ENCODE results near the gene RABEP2.
"Not testable (repeated sequence)": the region's sequence is repeated elsewhere in the genome, so short reads cannot be mapped to it uniquely, and the experiment has no call there.

RABEP2 gene

GRCh38 chr16:28878083-28878926, 46.7 kb downstream of the RABEP2 start, which contains the start of gene ATP2A1:
Gene ATP2A1, plus strand, starts transcription at chr16:28878488. Its CDS starts 184 bp downstream, at chr16:28878672.
- no peak for DNase-seq

- no peak for DNase-seq
These were observed 47.4 kb downstream of the RABEP2 start for GRCh38 chr16:28877655-28878000.

GRCh38 chr16:28876973-28877654, 47.9 kb downstream of the RABEP2 start:
- no peak for DNase-seq

- DNase-seq: no peak
These were observed 48.9 kb downstream of the RABEP2 start for GRCh38 chr16:28876019-28876659.

GRCh38 chr16:28875134-28876018, 49.7 kb downstream of the RABEP2 start:
- no peak for DNase-seq

- no peak for DNase-seq
These were observed 50.6 kb downstream of the RABEP2 start for GRCh38 chr16:28874406-28874805.

GRCh38 chr16:28873543-28874201, 51.4 kb downstream of the RABEP2 start:
- no peak for DNase-seq

- no peak for DNase-seq
These were observed 52.1 kb downstream of the RABEP2 start for GRCh38 chr16:28872952-28873351.

- no peak for DNase-seq
These were observed 55.8 kb downstream of the RABEP2 start for GRCh38 chr16:28869201-28869600.

- not testable (repeated sequence) for DNase-seq
These were observed 57.4 kb downstream of the RABEP2 start for GRCh38 chr16:28867646-28868045.

- DNase-seq: no peak
These were observed 57.8 kb downstream of the RABEP2 start for GRCh38 chr16:28867241-28867640.

- no peak for DNase-seq
These were observed 58.6 kb downstream of the RABEP2 start for GRCh38 chr16:28866454-28866804.

GRCh38 chr16:28865722-28866453, 59.1 kb downstream of the RABEP2 start:
- no peak for DNase-seq

GRCh38 chr16:28865001-28865688, 59.9 kb downstream of the RABEP2 start:
- no peak for DNase-seq

GRCh38 chr16:28863929-28864793, 60.9 kb downstream of the RABEP2 start:
- no peak for DNase-seq

- DNase-seq: no peak
These were observed 65.7 kb downstream of the RABEP2 start for GRCh38 chr16:28859326-28859725.

- DNase-seq: no peak
These were observed 66.6 kb downstream of the RABEP2 start for GRCh38 chr16:28858421-28858820.

Data from NCI-H2227 treated with DMSO at 0.1 percent for 48 hours (cell line).